WTC11 (cell line): ENCODE data around the gene TNN. TPM values are rescaled to one million over a fixed set of nuclear protein-coding genes. Genes with fewer than 3 reads are reported as not detected.
A peak's percentile ranks its signal among the peaks of the same experiment; 100 is the strongest.

Source experiments
- ATAC-seq: fragments of 200-7000 bp; cut with Tn5 transposase; 2 replicates; pipeline ENCODE4 v1.10.0; 2021; ENCODE audit warnings: mild to moderate bottlenecking, moderate library complexity
- CTCF ChIA-PET: fragments of 300-600 bp; sonication (Branson Sonifier 250); formaldehyde crosslinking; loops from one replicate; lab custom pipeline; 2021; ENCODE audit warnings: antibody characterized with exemption; lab: Charles Lee
- POLR2A ChIA-PET: fragments of 350-600 bp; sonication (Branson Sonifier 250); formaldehyde crosslinking; loops from one replicate; lab custom pipeline; 2021; ENCODE audit warnings: antibody characterized with exemption; lab: Charles Lee
- DNase-seq: peaks from one replicate; pipeline ENCODE4 v3.0.0; 2021; ENCODE audit warnings: low spot score
- H3K27ac Mint-ChIP-seq: 2 replicates; pipeline ENCODE4 v1.8.0; 2021; ENCODE audit warnings: mixed read lengths
- H3K27me3 Mint-ChIP-seq: 2 replicates; pipeline ENCODE4 v1.8.0; 2021; ENCODE audit warnings: low read depth, mild to moderate bottlenecking, moderate library complexity, mixed read lengths
- H3K36me3 Mint-ChIP-seq: 2 replicates; pipeline ENCODE4 v1.8.0; 2021; ENCODE audit warnings: mixed read lengths
- H3K4me1 Mint-ChIP-seq: 2 replicates; pipeline ENCODE4 v1.8.0; 2022; ENCODE audit warnings: mixed read lengths
- H3K4me3 Mint-ChIP-seq: 2 replicates; pipeline ENCODE4 v1.8.0; 2021; ENCODE audit warnings: mild to moderate bottlenecking, moderate library complexity, mixed read lengths
- H3K9me3 Mint-ChIP-seq: 2 replicates; pipeline ENCODE4 v1.8.0; 2021; ENCODE audit warnings: mixed read lengths
- ATF1 ChIP-seq: sonication (generic); formaldehyde crosslinking; IDR thresholded peaks from 2 replicates; pipeline ENCODE4 v1.8.1; 2023; ENCODE audit warnings: mild to moderate bottlenecking, moderate library complexity, missing genetic modification reagents
- NFE2L1 ChIP-seq: sonication (generic); formaldehyde crosslinking; IDR thresholded peaks from 2 replicates; pipeline ENCODE4 v1.8.1; 2023; ENCODE audit warnings: missing genetic modification reagents
- NR2C2 ChIP-seq: sonication (generic); formaldehyde crosslinking; IDR thresholded peaks from 2 replicates; pipeline ENCODE4 v1.8.0; 2022; ENCODE audit warnings: mild to moderate bottlenecking, missing genetic modification reagents
- SP1 ChIP-seq: sonication (generic); formaldehyde crosslinking; conservative IDR thresholded peaks from 2 replicates; pipeline ENCODE4 v1.8.1; 2022; ENCODE audit warnings: missing genetic modification reagents
- TCF7 ChIP-seq: sonication (generic); formaldehyde crosslinking; IDR thresholded peaks from 2 replicates; pipeline ENCODE4 v1.8.0; 2022; ENCODE audit warnings: mild to moderate bottlenecking, low read depth, missing genetic modification reagents, moderate library complexity
- ZNF121 ChIP-seq: sonication (generic); formaldehyde crosslinking; IDR thresholded peaks from 2 replicates; pipeline ENCODE4 v1.8.0; 2023; ENCODE audit warnings: missing genetic modification reagents
- ZNF138 ChIP-seq: sonication (generic); formaldehyde crosslinking; conservative IDR thresholded peaks from 2 replicates; pipeline ENCODE4 v1.8.1; 2022; ENCODE audit warnings: mild to moderate bottlenecking, moderate library complexity, missing genetic modification reagents
- total RNA-seq: library from RNA; stranded (reverse); gene quantifications from 3 replicates; pipeline ENCODE4 v1.2.3, GENCODE V29; 2021
- TF ChIP-seq, protein P1 (sequence below): sonication (generic); formaldehyde crosslinking; IDR thresholded peaks from 2 replicates; pipeline ENCODE4 v1.8.1; 2023; ENCODE audit warnings: mild to moderate bottlenecking, missing genetic modification reagents, borderline replicate concordance
- TF ChIP-seq, protein P2 (sequence below): fragments of 200-600 bp; IDR thresholded peaks from 2 replicates; pipeline ENCODE4 v1.8.0; 2022; ENCODE audit warnings: antibody characterized with exemption
- TF ChIP-seq, protein P3 (sequence below): sonication (generic); formaldehyde crosslinking; IDR thresholded peaks from 2 replicates; pipeline ENCODE4 v1.8.1; 2023; ENCODE audit warnings: mild to moderate bottlenecking, missing genetic modification reagents, moderate library complexity
- TF ChIP-seq, protein P4 (sequence below): sonication (generic); formaldehyde crosslinking; IDR thresholded peaks from 2 replicates; pipeline ENCODE4 v1.8.1; 2022; ENCODE audit warnings: missing genetic modification reagents, borderline replicate concordance

TNN gene
- total RNA-seq, 1 experiment from 2014 or later = 0.44 TPM

DNA sequence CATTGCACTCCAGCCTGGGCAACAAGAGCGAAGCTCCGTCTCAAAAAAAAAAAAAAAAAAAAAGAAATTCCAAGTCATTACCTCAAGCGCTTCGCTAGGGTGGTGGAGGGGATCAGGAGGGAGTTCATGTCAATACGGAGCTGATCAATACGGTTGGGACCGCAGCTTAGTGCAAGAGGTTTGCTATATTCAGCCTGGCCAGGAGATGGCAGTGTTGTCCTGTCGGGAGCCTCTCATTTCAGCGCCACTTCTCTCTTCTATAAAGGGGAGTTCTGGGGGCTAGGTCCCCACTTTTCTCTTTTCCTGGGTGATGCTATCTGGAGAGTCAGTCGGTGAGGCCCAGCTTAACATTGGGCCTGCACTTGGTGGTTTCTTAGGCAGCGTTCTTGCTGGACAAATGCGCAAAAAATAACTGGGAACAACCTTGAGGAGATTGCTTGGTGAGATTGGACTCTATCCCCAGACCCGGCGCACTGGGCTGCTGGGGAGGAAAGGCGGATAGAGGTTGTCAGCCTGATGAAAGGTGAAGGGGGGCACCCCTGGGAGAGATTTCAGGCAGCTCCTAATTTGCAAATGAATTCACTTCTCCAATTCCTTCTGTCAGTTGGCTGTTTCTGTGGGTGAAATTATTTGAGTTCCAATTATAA lies 84.5 kb downstream of the TNN start:
- H3K36me3 Mint-ChIP-seq = no peaks in the 10 kb centered on the region
- DNase-seq (peak; percentile 85), ATAC-seq (peak; percentile 87)
- H3K27me3 Mint-ChIP-seq = peaks cover 23% of the 10 kb centered on the region
- H3K4me1 Mint-ChIP-seq = peaks cover 31% of the 10 kb centered on the region
- ChIA-PET CTCF (interaction anchor here (0.5 to 3.9 kb wide), 118 partner anchors 10 to 953 kb away, joined by 3 to 158 read pairs (median 5); partner anchors contain the start of genes MRPS14 and TNN), POLR2A (interaction anchor here (0.6 to 0.9 kb wide), 4 partner anchors 128 to 1729 kb away, joined by 3 to 11 read pairs (median 4); partner anchors contain the start of gene MRPS14)
- no peak overlapping the region for H3K27ac Mint-ChIP-seq
- TF ChIP-seq, protein P1, sequence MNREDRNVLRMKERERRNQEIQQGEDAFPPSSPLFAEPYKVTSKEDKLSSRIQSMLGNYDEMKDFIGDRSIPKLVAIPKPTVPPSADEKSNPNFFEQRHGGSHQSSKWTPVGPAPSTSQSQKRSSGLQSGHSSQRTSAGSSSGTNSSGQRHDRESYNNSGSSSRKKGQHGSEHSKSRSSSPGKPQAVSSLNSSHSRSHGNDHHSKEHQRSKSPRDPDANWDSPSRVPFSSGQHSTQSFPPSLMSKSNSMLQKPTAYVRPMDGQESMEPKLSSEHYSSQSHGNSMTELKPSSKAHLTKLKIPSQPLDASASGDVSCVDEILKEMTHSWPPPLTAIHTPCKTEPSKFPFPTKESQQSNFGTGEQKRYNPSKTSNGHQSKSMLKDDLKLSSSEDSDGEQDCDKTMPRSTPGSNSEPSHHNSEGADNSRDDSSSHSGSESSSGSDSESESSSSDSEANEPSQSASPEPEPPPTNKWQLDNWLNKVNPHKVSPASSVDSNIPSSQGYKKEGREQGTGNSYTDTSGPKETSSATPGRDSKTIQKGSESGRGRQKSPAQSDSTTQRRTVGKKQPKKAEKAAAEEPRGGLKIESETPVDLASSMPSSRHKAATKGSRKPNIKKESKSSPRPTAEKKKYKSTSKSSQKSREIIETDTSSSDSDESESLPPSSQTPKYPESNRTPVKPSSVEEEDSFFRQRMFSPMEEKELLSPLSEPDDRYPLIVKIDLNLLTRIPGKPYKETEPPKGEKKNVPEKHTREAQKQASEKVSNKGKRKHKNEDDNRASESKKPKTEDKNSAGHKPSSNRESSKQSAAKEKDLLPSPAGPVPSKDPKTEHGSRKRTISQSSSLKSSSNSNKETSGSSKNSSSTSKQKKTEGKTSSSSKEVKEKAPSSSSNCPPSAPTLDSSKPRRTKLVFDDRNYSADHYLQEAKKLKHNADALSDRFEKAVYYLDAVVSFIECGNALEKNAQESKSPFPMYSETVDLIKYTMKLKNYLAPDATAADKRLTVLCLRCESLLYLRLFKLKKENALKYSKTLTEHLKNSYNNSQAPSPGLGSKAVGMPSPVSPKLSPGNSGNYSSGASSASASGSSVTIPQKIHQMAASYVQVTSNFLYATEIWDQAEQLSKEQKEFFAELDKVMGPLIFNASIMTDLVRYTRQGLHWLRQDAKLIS (CRISPR knock-in tag) = no peak
- TF ChIP-seq, protein P2, sequence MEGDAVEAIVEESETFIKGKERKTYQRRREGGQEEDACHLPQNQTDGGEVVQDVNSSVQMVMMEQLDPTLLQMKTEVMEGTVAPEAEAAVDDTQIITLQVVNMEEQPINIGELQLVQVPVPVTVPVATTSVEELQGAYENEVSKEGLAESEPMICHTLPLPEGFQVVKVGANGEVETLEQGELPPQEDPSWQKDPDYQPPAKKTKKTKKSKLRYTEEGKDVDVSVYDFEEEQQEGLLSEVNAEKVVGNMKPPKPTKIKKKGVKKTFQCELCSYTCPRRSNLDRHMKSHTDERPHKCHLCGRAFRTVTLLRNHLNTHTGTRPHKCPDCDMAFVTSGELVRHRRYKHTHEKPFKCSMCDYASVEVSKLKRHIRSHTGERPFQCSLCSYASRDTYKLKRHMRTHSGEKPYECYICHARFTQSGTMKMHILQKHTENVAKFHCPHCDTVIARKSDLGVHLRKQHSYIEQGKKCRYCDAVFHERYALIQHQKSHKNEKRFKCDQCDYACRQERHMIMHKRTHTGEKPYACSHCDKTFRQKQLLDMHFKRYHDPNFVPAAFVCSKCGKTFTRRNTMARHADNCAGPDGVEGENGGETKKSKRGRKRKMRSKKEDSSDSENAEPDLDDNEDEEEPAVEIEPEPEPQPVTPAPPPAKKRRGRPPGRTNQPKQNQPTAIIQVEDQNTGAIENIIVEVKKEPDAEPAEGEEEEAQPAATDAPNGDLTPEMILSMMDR = peak; percentile 85
- TF ChIP-seq, all 79 proteins: peak for 1
- no peaks in the 10 kb centered on the region for H3K9me3 Mint-ChIP-seq
- peak overlapping the region; percentile 60 for H3K4me3 Mint-ChIP-seq

DNA sequence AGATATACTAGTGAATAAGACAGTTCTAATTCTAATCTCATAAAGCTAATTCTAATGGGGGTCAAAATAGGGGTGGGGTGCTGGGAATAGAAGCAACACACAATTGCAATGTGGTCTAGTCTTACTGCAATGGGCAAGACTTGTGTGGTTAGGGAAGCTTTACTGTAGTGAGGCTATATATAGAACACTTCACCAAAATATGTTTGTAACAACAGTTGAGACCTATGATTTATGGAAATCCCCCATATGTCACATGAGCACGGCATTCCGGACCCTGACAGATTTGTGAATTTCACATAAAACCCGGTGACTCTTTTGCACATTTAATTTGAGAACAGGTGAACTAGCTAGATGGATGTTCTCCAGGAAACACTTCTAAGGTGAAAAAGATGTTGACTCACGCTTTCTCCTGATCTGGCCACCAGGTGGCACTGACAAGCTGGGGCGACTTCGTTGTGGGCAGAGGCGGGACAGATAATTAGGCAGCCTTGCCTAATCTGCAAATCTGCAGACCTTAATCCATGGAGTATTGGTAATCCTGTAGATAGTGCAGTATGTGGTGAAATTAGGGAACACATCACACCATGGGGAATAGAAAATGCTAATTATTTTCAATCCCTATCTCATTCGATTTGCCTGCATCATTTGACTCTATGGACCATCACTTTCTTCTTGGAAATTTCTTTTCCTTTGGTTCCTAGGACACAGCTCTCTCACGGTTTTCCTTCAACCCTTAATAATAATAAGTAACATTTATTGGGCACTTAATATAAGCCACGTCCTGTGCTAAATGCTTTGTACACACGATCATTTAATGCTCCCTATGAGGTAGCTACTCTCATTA lies 87.2 kb downstream of the TNN start:
- Mint-ChIP-seq H3K27me3 (peaks cover 19% of the 10 kb centered on the region), H3K27ac (no peak overlapping the region), H3K4me1 (peaks cover 19% of the 10 kb centered on the region), H3K36me3 (no peaks in the 10 kb centered on the region), H3K4me3 (no peak overlapping the region), H3K9me3 (no peaks in the 10 kb centered on the region)
- ChIA-PET POLR2A (no interaction called here), CTCF (interaction anchor here (0.6 to 4.0 kb wide), 45 partner anchors 9 to 602 kb away, joined by 3 to 92 read pairs (median 4); partner anchors contain the start of genes CACYBP, KIAA0040 and MRPS14)
- ATAC-seq = peak; percentile 28
- peak; percentile 77 for DNase-seq
- TF ChIP-seq ATF1 = no peak
- TF ChIP-seq, protein P2 = peak; percentile 82

DNA sequence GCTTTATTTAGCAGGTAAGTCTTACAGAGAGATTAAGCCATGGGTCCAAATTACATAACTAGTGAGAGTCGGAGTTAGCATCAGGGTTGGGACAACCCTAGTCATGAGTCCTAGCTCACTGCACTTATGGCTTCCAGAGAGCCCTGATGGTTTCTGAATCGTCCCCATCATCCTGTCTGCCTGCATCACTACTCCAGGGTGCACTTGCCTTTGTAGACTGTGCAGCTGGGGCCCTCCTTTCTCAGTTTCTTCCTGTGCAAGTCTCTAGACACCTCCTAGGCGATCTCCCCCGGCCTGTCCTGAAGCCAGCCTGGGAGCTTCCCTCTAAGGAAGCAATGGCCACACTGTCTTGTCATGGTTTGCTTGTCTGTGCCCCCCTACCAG lies 87.8 kb downstream of the TNN start:
- ChIA-PET POLR2A (no interaction called here), CTCF (interaction anchor here (0.7 to 4.0 kb wide), 37 partner anchors 9 to 221 kb away, joined by 3 to 92 read pairs (median 5); partner anchors contain the start of genes CACYBP, KIAA0040 and MRPS14)
- DNase-seq (no peak), ATAC-seq (no peak)
- no peaks in the 10 kb centered on the region for H3K9me3 Mint-ChIP-seq
- 0 out of 2 replicates have a peak, but pooled peaks cover 3% of the 10 kb centered on the region for H3K36me3 Mint-ChIP-seq
- H3K4me1 Mint-ChIP-seq = peaks cover 19% of the 10 kb centered on the region
- H3K27ac Mint-ChIP-seq = no peak overlapping the region
- H3K4me3 Mint-ChIP-seq = no peak overlapping the region
- peaks cover 13% of the 10 kb centered on the region for H3K27me3 Mint-ChIP-seq
- no peak for TF ChIP-seq NR2C2 (CRISPR knock-in tag)
- TF ChIP-seq, protein P1 (CRISPR knock-in tag) = no peak
- no peak for TF ChIP-seq ZNF121 (CRISPR knock-in tag)
- TF ChIP-seq, protein P3, sequence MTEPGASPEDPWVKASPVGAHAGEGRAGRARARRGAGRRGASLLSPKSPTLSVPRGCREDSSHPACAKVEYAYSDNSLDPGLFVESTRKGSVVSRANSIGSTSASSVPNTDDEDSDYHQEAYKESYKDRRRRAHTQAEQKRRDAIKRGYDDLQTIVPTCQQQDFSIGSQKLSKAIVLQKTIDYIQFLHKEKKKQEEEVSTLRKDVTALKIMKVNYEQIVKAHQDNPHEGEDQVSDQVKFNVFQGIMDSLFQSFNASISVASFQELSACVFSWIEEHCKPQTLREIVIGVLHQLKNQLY = no peak
- TF ChIP-seq TCF7 (CRISPR knock-in tag) = no peak
- TF ChIP-seq, protein P4, sequence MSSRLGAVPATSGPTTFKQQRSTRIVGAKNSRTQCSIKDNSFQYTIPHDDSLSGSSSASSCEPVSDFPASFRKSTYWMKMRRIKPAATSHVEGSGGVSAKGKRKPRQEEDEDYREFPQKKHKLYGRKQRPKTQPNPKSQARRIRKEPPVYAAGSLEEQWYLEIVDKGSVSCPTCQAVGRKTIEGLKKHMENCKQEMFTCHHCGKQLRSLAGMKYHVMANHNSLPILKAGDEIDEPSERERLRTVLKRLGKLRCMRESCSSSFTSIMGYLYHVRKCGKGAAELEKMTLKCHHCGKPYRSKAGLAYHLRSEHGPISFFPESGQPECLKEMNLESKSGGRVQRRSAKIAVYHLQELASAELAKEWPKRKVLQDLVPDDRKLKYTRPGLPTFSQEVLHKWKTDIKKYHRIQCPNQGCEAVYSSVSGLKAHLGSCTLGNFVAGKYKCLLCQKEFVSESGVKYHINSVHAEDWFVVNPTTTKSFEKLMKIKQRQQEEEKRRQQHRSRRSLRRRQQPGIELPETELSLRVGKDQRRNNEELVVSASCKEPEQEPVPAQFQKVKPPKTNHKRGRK (CRISPR knock-in tag) = no peak
- TF ChIP-seq NFE2L1 (CRISPR knock-in tag) = no peak
- no peak for TF ChIP-seq ZNF138 (CRISPR knock-in tag)
- TF ChIP-seq SP1 (CRISPR knock-in tag) = no peak
